Measurements from ENCODE around the gene HHLA2.

The HHLA2 gene

GRCh38 chr3:108324177-108324576 lies 27.8 kb downstream of the HHLA2 start:
- Histone ChIP-seq H3K9ac (ENCODE audit: low read length) (no peak overlapping the region), H3K4me2 (ENCODE audit: low read length) (no peak overlapping the region), H3K27me3 (ENCODE audit: insufficient read depth, low read length) (no peaks in the 10 kb centered on the region), H3K36me3 (ENCODE audit: insufficient read depth, low read length) (no peaks in the 10 kb centered on the region), H3K4me1 (ENCODE audit: insufficient read depth, low read length, severe bottlenecking) (no peaks in the 10 kb centered on the region), H3K9me3 (ENCODE audit: low read length) (no peaks in the 10 kb centered on the region), H4K20me1 (ENCODE audit: insufficient read depth, low read length) (no peaks in the 10 kb centered on the region), H3F3A (ENCODE audit: insufficient read depth, low read length) (no peaks in the 10 kb centered on the region), H3K27ac (ENCODE audit: low read depth, low read length, poor library complexity, severe bottlenecking) (no peak overlapping the region), H3K9me2 (ENCODE audit: low read depth, low read length) (no peaks in the 10 kb centered on the region), H3K79me2 (ENCODE audit: insufficient read depth, low read length) (no peaks in the 10 kb centered on the region), H2AFZ (ENCODE audit: low read length) (no peak overlapping the region), H3K4me3 (ENCODE audit: low read depth, low read length, poor library complexity, severe bottlenecking) (no peak overlapping the region)
- TF ChIP-seq EZH2 (IDR thresholded peaks at IDR 0.05; ENCODE audit: borderline replicate concordance, low read length), result no peak
- TF ChIP-seq, protein P1, sequence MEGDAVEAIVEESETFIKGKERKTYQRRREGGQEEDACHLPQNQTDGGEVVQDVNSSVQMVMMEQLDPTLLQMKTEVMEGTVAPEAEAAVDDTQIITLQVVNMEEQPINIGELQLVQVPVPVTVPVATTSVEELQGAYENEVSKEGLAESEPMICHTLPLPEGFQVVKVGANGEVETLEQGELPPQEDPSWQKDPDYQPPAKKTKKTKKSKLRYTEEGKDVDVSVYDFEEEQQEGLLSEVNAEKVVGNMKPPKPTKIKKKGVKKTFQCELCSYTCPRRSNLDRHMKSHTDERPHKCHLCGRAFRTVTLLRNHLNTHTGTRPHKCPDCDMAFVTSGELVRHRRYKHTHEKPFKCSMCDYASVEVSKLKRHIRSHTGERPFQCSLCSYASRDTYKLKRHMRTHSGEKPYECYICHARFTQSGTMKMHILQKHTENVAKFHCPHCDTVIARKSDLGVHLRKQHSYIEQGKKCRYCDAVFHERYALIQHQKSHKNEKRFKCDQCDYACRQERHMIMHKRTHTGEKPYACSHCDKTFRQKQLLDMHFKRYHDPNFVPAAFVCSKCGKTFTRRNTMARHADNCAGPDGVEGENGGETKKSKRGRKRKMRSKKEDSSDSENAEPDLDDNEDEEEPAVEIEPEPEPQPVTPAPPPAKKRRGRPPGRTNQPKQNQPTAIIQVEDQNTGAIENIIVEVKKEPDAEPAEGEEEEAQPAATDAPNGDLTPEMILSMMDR (IDR thresholded peaks at IDR 0.05; ENCODE audit: low read length), result no peak

GRCh38 chr3:108327168-108327567 lies 30.8 kb downstream of the HHLA2 start:
- Histone ChIP-seq H3K27ac (ENCODE audit: low read depth, low read length, poor library complexity, severe bottlenecking) (no peak overlapping the region), H3K27me3 (ENCODE audit: insufficient read depth, low read length) (no peaks in the 10 kb centered on the region), H3K9me3 (ENCODE audit: low read length) (no peaks in the 10 kb centered on the region), H3K4me1 (ENCODE audit: insufficient read depth, low read length, severe bottlenecking) (no peaks in the 10 kb centered on the region), H3K79me2 (ENCODE audit: insufficient read depth, low read length) (no peaks in the 10 kb centered on the region), H2AFZ (ENCODE audit: low read length) (no peak overlapping the region), H3K9ac (ENCODE audit: low read length) (no peak overlapping the region), H3K4me3 (ENCODE audit: low read depth, low read length, poor library complexity, severe bottlenecking) (no peak overlapping the region), H3K4me2 (ENCODE audit: low read length) (no peak overlapping the region), H4K20me1 (ENCODE audit: insufficient read depth, low read length) (no peaks in the 10 kb centered on the region), H3K36me3 (ENCODE audit: insufficient read depth, low read length) (no peaks in the 10 kb centered on the region), H3F3A (ENCODE audit: insufficient read depth, low read length) (no peaks in the 10 kb centered on the region), H3K9me2 (ENCODE audit: low read depth, low read length) (no peaks in the 10 kb centered on the region)
- TF ChIP-seq EZH2 (IDR thresholded peaks at IDR 0.05; ENCODE audit: borderline replicate concordance, low read length), result no peak
- TF ChIP-seq, protein P1 (IDR thresholded peaks at IDR 0.05; ENCODE audit: low read length), result no peak

- no peaks in the 10 kb centered on the region for H3K79me2 ChIP-seq (ENCODE audit: insufficient read depth, low read length)
- H3K36me3 ChIP-seq (ENCODE audit: insufficient read depth, low read length), result no peaks in the 10 kb centered on the region
- no peaks in the 10 kb centered on the region for H3K4me1 ChIP-seq (ENCODE audit: insufficient read depth, low read length, severe bottlenecking)
- H3K9me2 ChIP-seq (ENCODE audit: low read depth, low read length), result no peaks in the 10 kb centered on the region
- no peaks in the 10 kb centered on the region for H3K9me3 ChIP-seq (ENCODE audit: low read length)
- H3K9ac ChIP-seq (ENCODE audit: low read length), result no peak overlapping the region
- TF ChIP-seq EZH2 (IDR thresholded peaks at IDR 0.05; ENCODE audit: borderline replicate concordance, low read length), result no peak
- TF ChIP-seq, protein P1 (IDR thresholded peaks at IDR 0.05; ENCODE audit: low read length), result no peak
- no peaks in the 10 kb centered on the region for H3K27me3 ChIP-seq (ENCODE audit: insufficient read depth, low read length)
- no peak overlapping the region for H3K27ac ChIP-seq (ENCODE audit: low read depth, low read length, poor library complexity, severe bottlenecking)
- H3F3A ChIP-seq (ENCODE audit: insufficient read depth, low read length), result no peaks in the 10 kb centered on the region
- H4K20me1 ChIP-seq (ENCODE audit: insufficient read depth, low read length), result no peaks in the 10 kb centered on the region
- H3K4me3 ChIP-seq (ENCODE audit: low read depth, low read length, poor library complexity, severe bottlenecking), result no peak overlapping the region
- H2AFZ ChIP-seq (ENCODE audit: low read length), result no peak overlapping the region
- H3K4me2 ChIP-seq (ENCODE audit: low read length), result no peak overlapping the region
These were observed 32.6 kb downstream of the HHLA2 start for GRCh38 chr3:108328821-108329486.
